GM10248 (cell line): ENCODE data around the gene KRTAP3-2.

Source experiments
- CTCF ChIA-PET: fragments of 300-600 bp; sonication (Branson Sonifier 250); formaldehyde crosslinking; extraction: SDS; loops from one replicate; lab custom pipeline; 2021; ENCODE audit warnings: antibody characterized with exemption; lab: Yijun Ruan, JAX
- POLR2A ChIA-PET: fragments of 350-650 bp; sonication (Branson Sonifier 250); formaldehyde crosslinking; extraction: SDS; loops from one replicate; lab custom pipeline; 2020; ENCODE audit warnings: antibody characterized with exemption; lab: Yijun Ruan, JAX
- DNase-seq: peaks from one replicate; pipeline ENCODE4 v3.0.0; 2012; ENCODE audit errors: extremely low spot score
- TF ChIP-seq, protein P1 (sequence below): IDR thresholded peaks from 2 replicates; pipeline ENCODE4 v1.5.1; 2012; ENCODE audit warnings: mild to moderate bottlenecking, low read depth; ENCODE audit errors: extremely low read depth, missing control alignments, control extremely low read depth

The KRTAP3-2 gene

DNA sequence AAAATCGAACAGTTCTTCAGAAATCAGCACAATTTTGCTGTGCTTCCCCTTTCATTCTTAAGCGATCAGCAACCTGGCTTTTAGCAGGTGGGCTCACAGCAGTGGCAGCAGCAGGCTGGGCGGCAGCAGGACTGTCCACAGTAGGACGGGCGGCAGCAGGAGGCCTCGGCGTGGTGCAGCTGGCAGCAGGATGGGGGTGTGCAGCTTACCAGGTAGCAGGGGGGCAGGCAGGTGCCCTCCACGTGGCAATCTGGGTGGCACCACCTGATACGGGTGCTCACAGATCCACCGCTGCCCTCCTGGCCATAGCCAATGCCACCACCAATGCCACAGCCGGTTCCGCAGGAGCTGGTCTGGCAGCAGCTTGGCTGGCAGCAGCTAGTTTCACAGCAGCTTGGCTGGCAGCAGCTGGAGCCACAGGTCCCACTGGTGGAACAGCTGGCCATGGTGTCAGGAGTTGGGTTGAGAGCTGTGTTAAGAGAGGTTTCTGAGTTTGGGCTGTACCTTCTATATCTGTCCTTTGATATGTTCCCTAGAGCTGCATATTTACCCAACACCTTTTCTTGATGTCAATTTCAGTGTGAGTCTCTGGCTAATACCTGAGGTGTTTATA is 30.0 kb upstream of the KRTAP3-2 start, which contains the start of gene KRTAP1-4:
Gene KRTAP1-4 (minus strand): TSS at position 563 of the 613 bp plus-strand sequence. CDS start 117 bp downstream, at position 446.
- TF ChIP-seq, protein P1, sequence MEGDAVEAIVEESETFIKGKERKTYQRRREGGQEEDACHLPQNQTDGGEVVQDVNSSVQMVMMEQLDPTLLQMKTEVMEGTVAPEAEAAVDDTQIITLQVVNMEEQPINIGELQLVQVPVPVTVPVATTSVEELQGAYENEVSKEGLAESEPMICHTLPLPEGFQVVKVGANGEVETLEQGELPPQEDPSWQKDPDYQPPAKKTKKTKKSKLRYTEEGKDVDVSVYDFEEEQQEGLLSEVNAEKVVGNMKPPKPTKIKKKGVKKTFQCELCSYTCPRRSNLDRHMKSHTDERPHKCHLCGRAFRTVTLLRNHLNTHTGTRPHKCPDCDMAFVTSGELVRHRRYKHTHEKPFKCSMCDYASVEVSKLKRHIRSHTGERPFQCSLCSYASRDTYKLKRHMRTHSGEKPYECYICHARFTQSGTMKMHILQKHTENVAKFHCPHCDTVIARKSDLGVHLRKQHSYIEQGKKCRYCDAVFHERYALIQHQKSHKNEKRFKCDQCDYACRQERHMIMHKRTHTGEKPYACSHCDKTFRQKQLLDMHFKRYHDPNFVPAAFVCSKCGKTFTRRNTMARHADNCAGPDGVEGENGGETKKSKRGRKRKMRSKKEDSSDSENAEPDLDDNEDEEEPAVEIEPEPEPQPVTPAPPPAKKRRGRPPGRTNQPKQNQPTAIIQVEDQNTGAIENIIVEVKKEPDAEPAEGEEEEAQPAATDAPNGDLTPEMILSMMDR = no peak
- CTCF ChIA-PET = no interaction called here
- no peak for DNase-seq
- POLR2A ChIA-PET = no interaction called here

DNA sequence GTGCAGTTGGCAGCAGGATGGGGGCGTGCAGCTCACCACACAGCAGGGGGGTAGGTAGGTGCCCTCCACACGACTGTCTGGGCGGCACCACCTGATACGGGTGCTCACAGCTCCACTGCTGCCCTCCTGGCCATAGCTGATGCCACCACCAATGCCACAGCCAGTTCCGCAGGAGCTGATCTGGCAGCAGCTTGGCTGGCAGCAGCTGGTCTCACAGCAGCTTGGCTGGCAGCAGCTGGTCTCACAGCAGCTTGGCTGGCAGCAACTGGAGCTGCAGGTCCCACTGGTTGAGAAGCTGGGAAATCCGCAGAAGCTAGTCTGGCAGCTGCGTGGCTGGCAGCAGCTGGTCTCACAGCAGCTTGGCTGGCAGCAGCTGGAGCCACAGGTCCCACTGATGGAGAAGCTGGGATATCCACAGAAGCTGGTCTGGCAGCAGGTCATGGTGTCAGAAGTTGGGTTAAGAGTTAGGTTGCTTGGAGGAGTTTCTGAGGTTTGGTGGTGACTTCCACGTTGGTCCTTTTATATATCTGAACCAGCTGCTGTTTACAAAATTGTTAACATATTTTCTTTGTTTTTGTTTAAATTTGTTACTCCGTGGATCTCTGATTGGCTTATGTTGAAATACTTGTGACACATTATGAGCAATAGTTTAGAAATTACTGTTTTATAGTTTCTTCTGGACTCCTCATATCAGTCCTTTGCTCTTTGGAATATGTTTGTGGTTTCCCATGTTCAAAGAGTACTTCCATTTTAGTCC is 27.2 kb upstream of the KRTAP3-2 start, which contains the start of gene KRTAP1-5:
Gene KRTAP1-5 (minus strand): TSS at position 494 of the 757 bp plus-strand sequence. CDS start 53 bp downstream, at position 441.
- TF ChIP-seq, protein P1 = no peak
- ChIA-PET CTCF (interaction anchor here (1.0 kb wide), 1 partner anchor 9 kb away, joined by 4 read pairs; no protein-coding TSS in a partner anchor), POLR2A (no interaction called here)
- no peak for DNase-seq

DNA sequence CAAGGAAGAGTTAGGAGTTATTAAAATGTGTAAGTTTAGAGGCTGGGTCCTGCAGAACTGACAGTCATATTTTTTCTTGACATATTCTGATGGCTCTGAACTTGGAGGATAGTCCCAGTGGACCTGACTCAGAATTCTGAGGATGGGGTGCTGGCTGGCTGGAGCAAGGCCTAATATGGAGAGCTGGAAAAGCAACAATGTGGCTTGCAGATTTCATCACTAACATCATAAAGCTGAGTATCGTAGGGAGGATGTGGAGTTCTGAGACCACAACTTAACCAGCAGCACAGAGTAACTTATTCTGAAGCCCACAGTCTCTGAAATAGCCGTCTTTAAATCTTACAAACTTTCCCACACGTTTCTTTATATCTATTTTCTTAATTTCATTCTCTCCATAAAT is 25.0 kb upstream of the KRTAP3-2 start:
- DNase-seq = no peak
- ChIA-PET CTCF (interaction anchor here (1.5 kb wide), 1 partner anchor 159 kb away, joined by 3 read pairs; no protein-coding TSS in a partner anchor), POLR2A (no interaction called here)
- TF ChIP-seq, protein P1 = no peak

DNA sequence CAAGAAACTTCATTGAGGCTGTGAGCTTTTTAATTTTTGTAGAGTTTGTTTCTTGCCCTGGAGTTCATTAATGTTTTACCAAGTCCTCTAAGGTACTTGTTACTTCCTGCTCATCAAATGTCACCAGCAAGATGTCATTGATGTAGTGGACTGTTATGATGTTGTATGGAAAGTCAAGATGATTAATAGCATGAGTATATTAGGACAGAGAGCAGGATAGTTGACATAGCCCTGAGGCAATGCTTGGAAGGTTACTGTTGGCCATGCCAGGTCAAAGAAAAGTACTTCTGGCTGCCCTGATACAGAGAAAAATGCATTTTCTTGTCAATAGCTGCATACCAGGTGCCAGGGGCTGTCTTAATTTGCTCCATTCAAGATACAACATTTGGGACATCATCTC is 20.6 kb upstream of the KRTAP3-2 start:
- CTCF ChIA-PET = interaction anchor here (1.0 kb wide), 1 partner anchor 18 kb away, joined by 3 read pairs; no protein-coding TSS in a partner anchor

DNA sequence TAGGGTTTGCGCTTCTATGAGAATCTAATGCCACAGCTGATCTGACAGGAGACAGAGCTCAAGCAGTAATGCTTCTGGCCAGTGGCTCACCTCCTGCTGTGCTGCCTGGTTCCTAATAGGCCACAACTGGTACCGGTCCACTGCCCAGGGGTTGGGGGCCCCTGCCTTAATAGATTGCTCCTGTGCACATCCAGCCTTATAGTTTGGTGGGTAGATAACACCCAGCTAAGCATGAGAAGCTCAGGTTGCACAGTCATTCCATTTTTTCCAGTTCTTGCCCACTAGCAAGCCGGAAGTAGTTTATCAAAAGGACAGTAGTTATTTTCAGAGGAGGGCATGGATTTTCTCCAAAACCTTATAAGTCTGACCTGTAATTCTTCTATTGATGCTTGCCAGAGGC is 19.7 kb upstream of the KRTAP3-2 start:
- CTCF ChIA-PET = no interaction called here
- TF ChIP-seq, protein P1 = no peak
- no peak for DNase-seq
- POLR2A ChIA-PET = no interaction called here

More for the DNA sequence above, 20.6 kb upstream of the KRTAP3-2 start:
- POLR2A ChIA-PET = no interaction called here
- no peak for DNase-seq
- TF ChIP-seq, protein P1 = no peak

DNA sequence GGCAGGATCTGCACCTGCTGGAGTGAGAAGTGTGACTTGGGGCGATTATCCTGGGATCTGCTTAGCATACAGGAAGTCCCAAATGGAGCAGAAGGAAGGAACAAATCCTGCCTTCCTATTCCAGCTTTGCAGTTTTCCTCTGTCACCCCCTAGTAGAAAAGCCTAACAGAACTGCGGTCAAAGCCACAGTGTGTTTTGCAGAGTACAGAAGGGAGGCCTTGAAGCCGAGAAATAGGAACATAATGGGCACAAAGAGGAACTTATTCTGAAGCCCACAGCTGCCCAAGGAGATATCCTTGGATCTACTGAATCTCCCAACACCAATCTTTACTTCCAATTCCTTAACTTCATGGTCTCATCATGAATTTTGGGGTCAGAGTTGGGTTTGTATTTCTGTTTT is 18.8 kb upstream of the KRTAP3-2 start:
- TF ChIP-seq, protein P1 = no peak
- POLR2A ChIA-PET = no interaction called here
- CTCF ChIA-PET = interaction anchor here (1.5 to 1.9 kb wide), 2 partner anchors 8 to 17 kb away, joined by 3 to 4 read pairs; no protein-coding TSS in a partner anchor

More for the DNA sequence above, 18.8 kb upstream of the KRTAP3-2 start:
- DNase-seq = no peak
